Neuronal stem cell (in vitro differentiated cells): Measurements from ENCODE around the gene FRMD1.

ENCODE experiments used
- DNase-seq: peaks from one replicate; pipeline ENCODE4 v3.0.0-alpha.2; 2013; ENCODE audit warnings: low spot score
- H2AFZ ChIP-seq: one replicate; pipeline ENCODE4 v1.6.1; 2013; ENCODE audit warnings: mild to moderate bottlenecking, low read length, inconsistent platforms
- H2AK5ac ChIP-seq: 2 replicates; pipeline ENCODE4 v1.6.1; 2013; ENCODE audit warnings: low read depth, mild to moderate bottlenecking, inconsistent platforms, low read length, moderate library complexity, mixed read lengths
- H2BK120ac ChIP-seq: 2 replicates; pipeline ENCODE4 v1.6.1; 2013; ENCODE audit warnings: low read depth, mild to moderate bottlenecking, inconsistent platforms, low read length, moderate library complexity, mixed read lengths
- H2BK12ac ChIP-seq: one replicate; pipeline ENCODE4 v1.6.1; 2013; ENCODE audit warnings: low read length, inconsistent platforms
- H2BK15ac ChIP-seq: 2 replicates; pipeline ENCODE4 v1.6.1; 2013; ENCODE audit warnings: mild to moderate bottlenecking, low read length, inconsistent platforms, mixed read lengths
- H2BK5ac ChIP-seq: one replicate; pipeline ENCODE4 v1.6.1; 2013; ENCODE audit warnings: inconsistent platforms, mild to moderate bottlenecking, low read length, moderate library complexity
- H3K14ac ChIP-seq: one replicate; pipeline ENCODE4 v1.6.1; 2013; ENCODE audit warnings: low read length, inconsistent platforms
- H3K18ac ChIP-seq: 2 replicates; pipeline ENCODE4 v1.6.1; 2013; ENCODE audit warnings: low read length, inconsistent platforms
- H3K23ac ChIP-seq: 2 replicates; pipeline ENCODE4 v1.6.1; 2013; ENCODE audit warnings: low read depth, mild to moderate bottlenecking, mixed read lengths, low read length, inconsistent platforms; ENCODE audit not compliant: poor library complexity
- H3K27ac ChIP-seq: replicated peaks from 3 replicates; pipeline ENCODE4 v1.5.1; 2013; ENCODE audit warnings: low read length, inconsistent platforms
- H3K27me3 ChIP-seq, 3 experiments: 2 replicates each; pipeline ENCODE4 v1.6.1; 2013; ENCODE audit warnings: low read length in 3 of 3, mild to moderate bottlenecking in 2 of 3, inconsistent platforms in 1 of 3, low read depth in 1 of 3, mixed read lengths in 1 of 3, moderate library complexity in 1 of 3; ENCODE audit not compliant: control insufficient read depth in 3 of 3, insufficient read depth in 3 of 3
- H3K36me3 ChIP-seq, 2 donors: replicated peaks in 1 of 2; 2 replicates each; pipeline ENCODE4 v1.6.1; 2013; ENCODE audit warnings: low read length in 2 of 2; ENCODE audit not compliant: control insufficient read depth in 2 of 2, insufficient read depth in 2 of 2
- H3K4ac ChIP-seq: 2 replicates; pipeline ENCODE4 v1.6.1; 2013; ENCODE audit warnings: inconsistent platforms, mild to moderate bottlenecking, low read length, moderate library complexity
- H3K4me1 ChIP-seq, 2 donors: 1 replicate in 1 of 2; 2 replicates in 1 of 2; pipeline ENCODE4 v1.6.1; 2013; ENCODE audit warnings: low read length in 2 of 2, low read depth in 1 of 2; ENCODE audit not compliant: control insufficient read depth in 2 of 2, insufficient read depth in 1 of 2
- H3K4me2 ChIP-seq: one replicate; pipeline ENCODE4 v1.6.1; 2013; ENCODE audit warnings: mild to moderate bottlenecking, low read length, inconsistent platforms; ENCODE audit not compliant: insufficient read depth, poor library complexity, severe bottlenecking
- H3K4me3 ChIP-seq, 2 donors: 2 replicates each; pipeline ENCODE4 v1.5.1; 2013; ENCODE audit warnings: low read length in 2 of 2, mild to moderate bottlenecking in 2 of 2, inconsistent platforms in 1 of 2, moderate library complexity in 1 of 2
- H3K79me1 ChIP-seq: one replicate; pipeline ENCODE4 v1.6.1; 2013; ENCODE audit warnings: low read depth, mild to moderate bottlenecking, inconsistent platforms, low read length, moderate library complexity
- H3K9ac ChIP-seq: one replicate; pipeline ENCODE4 v1.6.1; 2013; ENCODE audit warnings: mild to moderate bottlenecking, low read depth, low read length, inconsistent platforms; ENCODE audit not compliant: poor library complexity
- H3K9me3 ChIP-seq, 2 donors: replicated peaks in 1 of 2; 2 replicates each; pipeline versions ENCODE3 to v1.6.1; 2013; ENCODE audit warnings: low read length in 2 of 2, mild to moderate bottlenecking in 2 of 2, inconsistent platforms in 1 of 2, low read depth in 1 of 2, mixed read lengths in 1 of 2, moderate library complexity in 1 of 2; ENCODE audit not compliant: control insufficient read depth in 2 of 2, insufficient read depth in 1 of 2
- H4K8ac ChIP-seq: one replicate; pipeline ENCODE4 v1.6.1; 2013; ENCODE audit warnings: low read depth, mild to moderate bottlenecking, inconsistent platforms, low read length, moderate library complexity
- H4K91ac ChIP-seq: one replicate; pipeline ENCODE4 v1.6.1; 2013; ENCODE audit warnings: low read length, low read depth, mild to moderate bottlenecking, inconsistent platforms; ENCODE audit not compliant: poor library complexity
- WGBS, 2 donors: extraction: QIAGEN DNeasy Blood & Tissue Kit; methylation state at CpG; one replicate each; pipeline ENCODE4 v1.1.7; 2013; ENCODE audit warnings: missing lambda C conversion rate in 2 of 2, mixed read lengths in 1 of 2; ENCODE audit not compliant: insufficient read length in 2 of 2, insufficient replicate concordance in 1 of 2; ENCODE audit errors: extremely low coverage in 2 of 2; 5-methylcytosine and 5-hydroxymethylcytosine counted together

Gene FRMD1

GRCh38 chr6:168083514-168083885 lies 4.5 kb upstream of the FRMD1 start:
- H2BK5ac ChIP-seq = no peak overlapping the region
- H3K4me2 ChIP-seq = no peak overlapping the region
- H2AFZ ChIP-seq = no peak overlapping the region
- no peak overlapping the region for H2BK15ac ChIP-seq
- H3K23ac ChIP-seq = no peak overlapping the region
- H2BK120ac ChIP-seq = no peak overlapping the region
- WGBS, 2 donors = no CpG with 5 or more reads among the region's 5 CpGs
- H3K9ac ChIP-seq = no peak overlapping the region
- H3K27ac ChIP-seq = no peak overlapping the region
- no peak overlapping the region for H4K91ac ChIP-seq
- peaks cover 17 to 18% of the 10 kb centered on the region in 2 donors for H3K4me1 ChIP-seq
- no peak for DNase-seq
- H3K79me1 ChIP-seq = no peaks in the 10 kb centered on the region
- no peak overlapping the region for H2BK12ac ChIP-seq
- peak overlapping the region; percentile 14 for H2AK5ac ChIP-seq
- no peak overlapping the region for H4K8ac ChIP-seq
- H3K4me3 ChIP-seq = no peak overlapping the region
- no peaks in the 10 kb centered on the region for H3K36me3 ChIP-seq
- H3K14ac ChIP-seq = no peak overlapping the region
- H3K4ac ChIP-seq = no peak overlapping the region
- H3K27me3 ChIP-seq = peaks cover 0 to 3% (median 0%) of the 10 kb centered on the region in 3 experiments
- no peaks in the 10 kb centered on the region for H3K9me3 ChIP-seq
- H3K18ac ChIP-seq = peak overlapping the region; percentile 1

DNA sequence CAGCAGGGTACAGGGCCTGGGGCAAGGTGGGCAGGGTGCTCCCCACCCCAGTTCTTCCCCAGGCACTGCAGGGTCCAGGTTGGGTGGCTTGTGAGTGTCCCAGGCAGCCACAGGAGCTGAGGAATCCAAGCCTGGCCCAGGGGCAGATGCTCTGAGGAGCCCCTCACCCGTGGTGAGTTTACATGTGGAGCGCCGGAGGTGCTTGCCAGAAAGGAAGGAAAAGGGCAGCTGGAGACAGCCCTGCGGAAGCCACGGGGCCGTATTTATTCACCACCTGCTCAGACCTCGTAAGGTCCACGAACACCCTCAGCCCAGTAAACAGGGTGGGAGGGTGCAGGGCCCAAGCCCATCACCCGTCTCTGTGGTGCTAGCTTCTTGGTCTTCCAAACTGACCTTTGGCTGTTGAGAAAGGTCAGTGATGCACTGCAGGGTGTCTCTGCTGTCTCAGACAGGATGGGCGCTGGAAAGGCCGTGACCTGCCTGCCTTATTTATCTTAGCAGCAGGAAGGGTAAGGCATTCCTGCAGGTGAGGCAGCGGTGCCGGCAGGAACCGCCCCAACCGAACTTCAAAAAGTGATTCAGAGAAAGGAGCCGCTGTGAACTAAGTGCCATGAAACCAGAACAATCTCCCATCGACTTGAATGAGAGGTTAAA lies 4.0 kb upstream of the FRMD1 start:
- no peak overlapping the region for H2BK120ac ChIP-seq
- no peak overlapping the region for H4K8ac ChIP-seq
- WGBS, 2 donors = no CpG with 5 or more reads among the region's 17 CpGs

GRCh38 chr6:168081858-168082546 lies 3.0 kb upstream of the FRMD1 start:
- H3K79me1 ChIP-seq = no peaks in the 10 kb centered on the region
- no peak overlapping the region for H4K8ac ChIP-seq
- no peak overlapping the region for H3K4me2 ChIP-seq
- WGBS, 2 donors = no CpG with 5 or more reads among the region's 26 CpGs
- H3K27ac ChIP-seq = no peak overlapping the region
- peak overlapping the region; percentile 82 for H2AK5ac ChIP-seq
- no peak overlapping the region for H2AFZ ChIP-seq
- H3K9ac ChIP-seq = no peak overlapping the region
- no peaks in the 10 kb centered on the region for H3K9me3 ChIP-seq
- H3K18ac ChIP-seq = peak overlapping the region; percentile 53
- H4K91ac ChIP-seq = no peak overlapping the region
- peaks cover 5 to 7% of the 10 kb centered on the region in 2 donors for H3K4me1 ChIP-seq
- H2BK15ac ChIP-seq = peak overlapping the region; percentile 94
- no peak overlapping the region for H2BK5ac ChIP-seq
- H2BK120ac ChIP-seq = no peak overlapping the region
- H3K36me3 ChIP-seq = no peaks in the 10 kb centered on the region
- peak overlapping the region; percentile 86 for H2BK12ac ChIP-seq
- no peak overlapping the region for H3K4me3 ChIP-seq
- peak overlapping the region; percentile 59 for H3K23ac ChIP-seq
- no peak for DNase-seq
- H3K27me3 ChIP-seq = peaks cover 0 to 3% (median 0%) of the 10 kb centered on the region in 3 experiments
- peak overlapping the region; percentile 63 for H3K14ac ChIP-seq
- peak overlapping the region; percentile 57 for H3K4ac ChIP-seq

More for the DNA sequence above, 4.0 kb upstream of the FRMD1 start:
- H3K36me3 ChIP-seq = no peaks in the 10 kb centered on the region
- H2AK5ac ChIP-seq = no peak overlapping the region
- H3K4me2 ChIP-seq = no peak overlapping the region
- no peaks in the 10 kb centered on the region for H3K9me3 ChIP-seq
- H3K27me3 ChIP-seq = peaks cover 0 to 3% (median 0%) of the 10 kb centered on the region in 3 experiments
- no peak overlapping the region for H2AFZ ChIP-seq
- no peak overlapping the region for H2BK5ac ChIP-seq
- no peak for DNase-seq
- no peak overlapping the region for H3K14ac ChIP-seq
- no peaks in the 10 kb centered on the region for H3K79me1 ChIP-seq
- peaks cover 12 to 15% of the 10 kb centered on the region in 2 donors for H3K4me1 ChIP-seq
- H3K18ac ChIP-seq = peak overlapping the region; percentile 49
- no peak overlapping the region for H3K23ac ChIP-seq
- H3K9ac ChIP-seq = no peak overlapping the region
- H3K27ac ChIP-seq = no peak overlapping the region
- H3K4me3 ChIP-seq = no peak overlapping the region
- no peak overlapping the region for H3K4ac ChIP-seq
- no peak overlapping the region for H4K91ac ChIP-seq
- H2BK12ac ChIP-seq = no peak overlapping the region
- H2BK15ac ChIP-seq = no peak overlapping the region

- Histone ChIP-seq H2BK120ac (no peak overlapping the region), H2BK5ac (no peak overlapping the region), H2BK12ac (peak overlapping the region; percentile 50), H3K36me3 (no peaks in the 10 kb centered on the region), H3K9ac (no peak overlapping the region), H3K27ac (no peak overlapping the region), H3K23ac (no peak overlapping the region), H3K9me3 (no peaks in the 10 kb centered on the region), H2AK5ac (no peak overlapping the region), H3K27me3 (peaks cover 0 to 3% (median 0%) of the 10 kb centered on the region in 3 experiments), H3K14ac (no peak overlapping the region), H3K4me1 (peaks cover 5 to 7% of the 10 kb centered on the region in 2 donors), H3K4me2 (no peak overlapping the region), H4K91ac (no peak overlapping the region), H3K4ac (no peak overlapping the region), H3K4me3 (no peak overlapping the region), H4K8ac (no peak overlapping the region), H3K18ac (no peak overlapping the region), H2BK15ac (no peak overlapping the region), H3K79me1 (no peaks in the 10 kb centered on the region), H2AFZ (no peak overlapping the region)
- no peak for DNase-seq
- no CpG with 5 or more reads among the region's 24 CpGs for WGBS, 2 donors
Observed at GRCh38 chr6:168080393-168081077, 1.5 kb upstream of the FRMD1 start.
